GM12878 (cell line): Measurements from ENCODE around the gene FRMD8. TPM values are rescaled to one million over a fixed set of nuclear protein-coding genes. Genes with fewer than 3 reads are reported as not detected.

Experiments
- CUX1 ChIP-seq: IDR thresholded peaks from 2 replicates; pipeline ENCODE4 v1.6.1; 2012; ENCODE audit warnings: improper control_type of control experiment, low read depth, low read length; ENCODE audit not compliant: insufficient replicate concordance
- E2F4 ChIP-seq: IDR thresholded peaks from 2 replicates; pipeline ENCODE4 v1.6.1; 2012; ENCODE audit warnings: low read depth, low read length, improper control_type of control experiment
- EP300 ChIP-seq, 2 experiments: fragments of 150-350 bp in 1 of 2; IDR thresholded peaks; 2 replicates each; pipeline ENCODE4 v1.6.1; 2011 to 2012; ENCODE audit warnings: low read depth in 2 of 2, low read length in 2 of 2, borderline replicate concordance in 1 of 2, improper control_type of control experiment in 1 of 2, inconsistent platforms in 1 of 2; ENCODE audit not compliant: control insufficient read depth in 1 of 2
- ESRRA ChIP-seq: IDR thresholded peaks from 2 replicates; pipeline ENCODE4 v1.6.1; 2012; ENCODE audit warnings: mild to moderate bottlenecking, low read length, improper control_type of control experiment
- FOS ChIP-seq: IDR thresholded peaks from 3 replicates; pipeline ENCODE4 v1.6.1; 2011; ENCODE audit warnings: borderline replicate concordance; ENCODE audit not compliant: insufficient read length; ENCODE audit errors: extremely low read depth
- GABPA ChIP-seq: IDR thresholded peaks from 2 replicates; pipeline ENCODE4 v1.6.1; 2014; ENCODE audit warnings: antibody characterized with exemption, low read depth, mild to moderate bottlenecking, inconsistent platforms
- GATAD2B ChIP-seq: fragments of 450-650 bp; conservative IDR thresholded peaks from 2 replicates; pipeline ENCODE4 v1.6.1; 2017; ENCODE audit warnings: low read depth, mild to moderate bottlenecking, moderate library complexity
- JUND ChIP-seq: IDR thresholded peaks from 2 replicates; pipeline ENCODE4 v1.6.1; 2012; ENCODE audit warnings: low read depth, mild to moderate bottlenecking, low read length, improper control_type of control experiment, moderate library complexity
- KAT2A ChIP-seq: conservative IDR thresholded peaks from 2 replicates; pipeline ENCODE4 v1.6.1; 2011; ENCODE audit warnings: low read depth, low read length; ENCODE audit not compliant: control insufficient read depth
- POU2F2 ChIP-seq: IDR thresholded peaks from 3 replicates; pipeline ENCODE4 v1.6.1; 2011; ENCODE audit warnings: low read depth, mild to moderate bottlenecking, low read length, borderline replicate concordance
- RELA ChIP-seq: fragments of 450-650 bp; IDR thresholded peaks from 2 replicates; pipeline ENCODE4 v1.8.0; 2014; ENCODE audit warnings: borderline replicate concordance; ENCODE audit not compliant: partially characterized antibody
- RFX5 ChIP-seq: IDR thresholded peaks from 2 replicates; pipeline ENCODE4 v1.6.1; 2011; ENCODE audit warnings: low read depth, low read length, improper control_type of control experiment
- SMAD5 ChIP-seq: IDR thresholded peaks from 2 replicates; pipeline ENCODE4 v1.6.1; 2016; ENCODE audit warnings: antibody characterized with exemption, low read depth
- ZNF207 ChIP-seq: fragments of 450-650 bp; IDR thresholded peaks from 2 replicates; pipeline ENCODE4 v1.6.1; 2014; ENCODE audit warnings: antibody characterized with exemption, mild to moderate bottlenecking, borderline replicate concordance
- ZNF384 ChIP-seq: IDR thresholded peaks from 2 replicates; pipeline ENCODE4 v1.6.1; 2012; ENCODE audit warnings: low read depth, mild to moderate bottlenecking, low read length, improper control_type of control experiment, borderline replicate concordance
- ZNF592 ChIP-seq: fragments of 450-650 bp; IDR thresholded peaks from 2 replicates; pipeline ENCODE4 v1.6.1; 2017; ENCODE audit warnings: mild to moderate bottlenecking, moderate library complexity
- polyA plus RNA-seq, 11 experiments: library from polyadenylated mRNA; depleted of rRNA in 4 of 11; unstranded in 6 of 11; stranded (reverse) in 5 of 11; fragments of >200 nt; fragmentation: Nextera tagmentation in 4 of 11; fragmentation: Illumina TruSeq in 1 of 11; extraction: Ambion mirVana in 4 of 11; extraction: Trizol in 1 of 11; gene quantifications; 1 replicate in 1 of 11; 2 replicates in 10 of 11; pipeline versions ENCODE4 v1.2.1 to v1.2.3, GENCODE V29; 2011 to 2016; ENCODE audit warnings: inconsistent platforms in 2 of 11, missing spikeins in 2 of 11, low read depth in 1 of 11
- total RNA-seq, 4 experiments: library from RNA; depleted of rRNA in 3 of 4; stranded (reverse); fragments of >200 nt in 3 of 4; fragmentation: Illumina TruSeq in 1 of 4; extraction: Trizol in 1 of 4; gene quantifications; 2 replicates each; pipeline versions ENCODE4 v1.2.1 to v1.2.3, GENCODE V29; 2013 to 2021
- TF ChIP-seq, protein P1 (sequence below): IDR thresholded peaks from 2 replicates; pipeline ENCODE4 v1.6.1; 2011; ENCODE audit warnings: borderline replicate concordance, low read depth, mild to moderate bottlenecking, moderate library complexity, mixed read lengths, low read length; ENCODE audit not compliant: insufficient read depth; ENCODE audit errors: extremely low read length

Gene FRMD8
- total and polyA plus RNA-seq, 10 of the 15 experiments (the other 5 are each of a cell fraction or from before 2014, with no cell fraction given): 8.3 to 69.4 (median 28.0) TPM

- TF ChIP-seq SMAD5 (no peak), GABPA (no peak), ZNF207 (peak; percentile 25; the same call in 1 of the 2 replicates), FOS (no peak), KAT2A (no peak), JUND (peak; percentile 89), GATAD2B (peak; percentile 53; the same call in 1 of the 2 replicates), ZNF384 (no peak), ESRRA (no peak), E2F4 (no peak), RELA (peak; percentile 50), RFX5 (no peak), EP300 (IDR thresholded peaks at IDR 0.05; ENCODE audit: borderline replicate concordance in 1 of 2, control insufficient read depth in 1 of 2, low read depth in 2 of 2, low read length in 2 of 2) (peak; percentile 6 to 80; a peak in 2 of 4 replicates), ZNF592 (peak; percentile 77; the same call in 1 of the 2 replicates), POU2F2 (no peak), CUX1 (no peak)
- TF ChIP-seq, protein P1, sequence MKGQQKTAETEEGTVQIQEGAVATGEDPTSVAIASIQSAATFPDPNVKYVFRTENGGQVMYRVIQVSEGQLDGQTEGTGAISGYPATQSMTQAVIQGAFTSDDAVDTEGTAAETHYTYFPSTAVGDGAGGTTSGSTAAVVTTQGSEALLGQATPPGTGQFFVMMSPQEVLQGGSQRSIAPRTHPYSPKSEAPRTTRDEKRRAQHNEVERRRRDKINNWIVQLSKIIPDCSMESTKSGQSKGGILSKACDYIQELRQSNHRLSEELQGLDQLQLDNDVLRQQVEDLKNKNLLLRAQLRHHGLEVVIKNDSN: peak; percentile 40
These were observed 35.6 kb downstream of the FRMD8 start (continued) for GRCh38 chr11:65421794-65422632.
